HL-60/S4 treated with retinoic acid at 250 ng/mL for 4 days and 3 days (cell line): ENCODE data around the gene SRCIN1.
"Not testable (repeated sequence)": the region's sequence is repeated elsewhere in the genome, so short reads cannot be mapped to it uniquely, and the experiment has no call there.

Source experiments
- in situ Hi-C: fragments of 300-500 bp; cut with MboI; formaldehyde crosslinking; loops from 2 replicates; pipeline ENCODE4 v1.7.0; 2022; ENCODE audit warnings: low sequenced_read_pairs

SRCIN1 gene, protein sequence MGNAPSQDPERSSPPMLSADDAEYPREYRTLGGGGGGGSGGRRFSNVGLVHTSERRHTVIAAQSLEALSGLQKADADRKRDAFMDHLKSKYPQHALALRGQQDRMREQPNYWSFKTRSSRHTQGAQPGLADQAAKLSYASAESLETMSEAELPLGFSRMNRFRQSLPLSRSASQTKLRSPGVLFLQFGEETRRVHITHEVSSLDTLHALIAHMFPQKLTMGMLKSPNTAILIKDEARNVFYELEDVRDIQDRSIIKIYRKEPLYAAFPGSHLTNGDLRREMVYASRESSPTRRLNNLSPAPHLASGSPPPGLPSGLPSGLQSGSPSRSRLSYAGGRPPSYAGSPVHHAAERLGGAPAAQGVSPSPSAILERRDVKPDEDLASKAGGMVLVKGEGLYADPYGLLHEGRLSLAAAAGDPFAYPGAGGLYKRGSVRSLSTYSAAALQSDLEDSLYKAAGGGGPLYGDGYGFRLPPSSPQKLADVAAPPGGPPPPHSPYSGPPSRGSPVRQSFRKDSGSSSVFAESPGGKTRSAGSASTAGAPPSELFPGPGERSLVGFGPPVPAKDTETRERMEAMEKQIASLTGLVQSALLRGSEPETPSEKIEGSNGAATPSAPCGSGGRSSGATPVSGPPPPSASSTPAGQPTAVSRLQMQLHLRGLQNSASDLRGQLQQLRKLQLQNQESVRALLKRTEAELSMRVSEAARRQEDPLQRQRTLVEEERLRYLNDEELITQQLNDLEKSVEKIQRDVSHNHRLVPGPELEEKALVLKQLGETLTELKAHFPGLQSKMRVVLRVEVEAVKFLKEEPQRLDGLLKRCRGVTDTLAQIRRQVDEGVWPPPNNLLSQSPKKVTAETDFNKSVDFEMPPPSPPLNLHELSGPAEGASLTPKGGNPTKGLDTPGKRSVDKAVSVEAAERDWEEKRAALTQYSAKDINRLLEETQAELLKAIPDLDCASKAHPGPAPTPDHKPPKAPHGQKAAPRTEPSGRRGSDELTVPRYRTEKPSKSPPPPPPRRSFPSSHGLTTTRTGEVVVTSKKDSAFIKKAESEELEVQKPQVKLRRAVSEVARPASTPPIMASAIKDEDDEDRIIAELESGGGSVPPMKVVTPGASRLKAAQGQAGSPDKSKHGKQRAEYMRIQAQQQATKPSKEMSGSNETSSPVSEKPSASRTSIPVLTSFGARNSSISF

GRCh38 chr17:38605841-38606645 is at the start of gene SRCIN1:
SRCIN1 (minus strand) TSS chr17:38605952; CDS start chr17:38605705, 247 bp downstream.
- in situ Hi-C loops = no loop called here

DNA sequence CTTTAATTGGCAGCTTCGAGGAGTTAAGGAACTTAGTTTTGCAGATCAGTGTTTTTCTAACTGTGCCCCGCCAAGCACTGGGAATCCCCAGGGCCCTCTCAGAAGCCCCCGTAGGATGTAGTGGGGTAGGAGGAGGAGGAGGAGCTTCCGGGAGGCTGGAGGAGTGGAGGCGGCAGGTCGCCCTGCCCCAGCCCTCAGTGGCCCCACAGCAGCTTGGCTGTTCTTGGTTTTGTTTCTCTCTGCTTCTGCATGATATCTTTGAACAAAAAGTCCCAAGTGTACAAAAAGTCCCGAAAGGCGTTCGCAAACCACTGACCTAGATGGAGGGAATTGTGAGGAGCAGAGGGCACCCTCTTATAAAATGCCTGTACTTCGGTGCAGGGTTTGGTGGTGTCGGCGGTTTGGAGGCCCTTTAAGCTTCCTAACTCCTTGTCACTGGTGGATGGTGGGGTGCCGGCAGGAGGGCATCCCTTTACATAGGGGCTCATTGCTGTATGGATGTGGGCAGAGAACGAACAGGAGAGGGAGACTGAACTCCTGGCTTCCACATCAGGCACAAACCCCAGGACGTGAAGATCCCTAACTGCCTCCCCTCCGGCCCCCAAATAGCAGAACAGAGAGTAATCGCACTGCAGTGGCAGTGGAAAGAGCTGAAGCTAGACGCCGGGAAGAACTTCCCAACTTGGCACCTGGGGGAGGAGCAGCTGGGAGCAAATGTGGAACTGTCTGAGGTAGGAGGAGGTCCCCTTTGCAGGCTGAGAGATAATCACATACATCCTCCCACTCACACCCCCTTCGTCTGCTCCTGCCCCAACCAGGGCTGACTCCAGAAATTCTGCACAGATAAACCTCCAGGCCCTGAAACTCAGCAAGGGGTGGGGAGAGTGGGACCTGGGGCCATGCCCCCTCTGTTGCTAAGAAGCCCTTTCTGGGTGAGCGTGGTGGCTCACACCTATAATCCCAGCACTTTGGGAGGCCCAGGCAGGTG is 49.0 kb upstream of the SRCIN1 start:
- in situ Hi-C loops = no loop called here

DNA sequence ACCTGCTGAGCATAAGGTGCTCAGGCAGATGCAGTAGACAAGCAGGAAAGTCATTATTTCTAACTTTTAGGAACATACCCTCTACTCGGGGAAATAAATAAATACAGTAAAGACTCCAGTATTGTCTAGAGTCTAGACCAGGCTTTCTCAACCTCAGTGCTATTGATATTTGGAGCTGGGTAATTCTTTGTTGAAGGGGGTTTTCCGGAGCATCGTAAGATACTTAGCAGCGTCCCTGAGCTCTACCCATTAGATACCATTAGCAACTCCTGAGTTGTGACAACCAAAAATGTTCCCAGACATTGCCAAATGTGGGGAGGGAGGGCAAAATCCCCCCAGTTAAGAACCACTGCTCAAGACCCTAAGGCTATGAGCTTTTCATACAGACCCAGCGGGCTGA is 47.9 kb upstream of the SRCIN1 start:
- in situ Hi-C loops = no loop called here

DNA sequence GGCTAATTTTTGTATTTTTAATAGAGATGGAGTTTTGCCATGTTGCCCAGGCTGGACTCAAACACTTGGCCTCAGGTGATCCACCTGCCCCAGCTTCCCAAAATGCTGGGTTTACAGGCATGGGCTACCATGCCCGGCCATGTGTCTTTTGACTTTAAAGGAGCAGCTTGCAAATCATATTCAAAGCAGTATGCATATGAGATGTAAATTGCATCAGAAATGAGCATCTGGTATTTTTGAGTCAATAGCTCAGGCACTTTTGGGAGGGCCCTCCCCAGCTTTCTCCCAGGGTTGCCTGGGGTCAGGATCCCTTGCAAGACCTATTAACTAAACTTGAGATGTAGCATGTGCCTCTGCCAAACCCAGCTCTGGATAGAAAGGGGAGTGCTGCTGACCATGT is 47.5 kb upstream of the SRCIN1 start:
- in situ Hi-C loops = no loop called here

GRCh38 chr17:38650653-38651173 is 45.0 kb upstream of the SRCIN1 start:
- in situ Hi-C loops = not testable (repeated sequence)

GRCh38 chr17:38637951-38638350 is 32.2 kb upstream of the SRCIN1 start:
- in situ Hi-C loops = no loop called here

GRCh38 chr17:38636054-38636453 is 30.3 kb upstream of the SRCIN1 start:
- in situ Hi-C loops = no loop called here

GRCh38 chr17:38632334-38632733 is 26.6 kb upstream of the SRCIN1 start:
- in situ Hi-C loops = no loop called here

DNA sequence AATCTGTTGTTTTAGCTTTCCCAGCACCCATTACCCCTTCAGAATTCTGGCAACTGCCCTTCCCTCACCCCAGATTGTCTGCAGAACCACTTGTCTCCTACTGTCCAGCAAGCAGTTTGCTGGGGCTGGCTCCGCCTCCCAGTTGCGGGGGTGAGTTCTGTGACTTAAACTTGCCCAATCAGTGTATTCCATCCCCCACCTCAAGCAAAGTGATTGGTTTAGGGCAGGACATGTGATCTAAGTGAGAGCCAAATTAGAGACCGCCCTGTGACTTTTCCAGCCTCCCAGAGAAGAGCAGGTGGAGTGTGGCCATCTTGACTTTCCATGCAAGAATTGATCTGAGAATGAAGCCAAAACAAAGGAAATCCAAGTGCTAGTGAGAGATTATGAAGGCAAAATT is 22.7 kb upstream of the SRCIN1 start:
- in situ Hi-C loops = no loop called here

DNA sequence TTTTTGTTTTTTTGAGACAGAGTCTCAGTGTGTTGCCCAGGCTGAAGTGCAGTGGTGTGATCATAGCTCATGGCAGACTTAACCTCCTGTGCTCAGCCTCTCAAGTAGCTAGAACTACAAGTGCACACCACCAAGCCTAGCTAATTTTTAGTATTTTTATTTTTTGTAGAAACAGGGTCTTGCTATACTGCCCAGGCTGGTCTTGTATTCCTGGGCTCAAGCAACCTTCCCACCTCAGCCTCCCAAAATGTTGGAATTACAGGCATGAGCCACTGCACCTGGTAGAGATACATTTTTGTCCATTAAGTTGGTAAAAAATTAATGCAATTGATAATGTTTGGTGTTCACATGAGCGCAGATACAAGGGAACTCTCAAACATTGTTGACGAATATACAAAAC is 22.2 kb upstream of the SRCIN1 start:
- in situ Hi-C loops = no loop called here

GRCh38 chr17:38626606-38627226 is 21.0 kb upstream of the SRCIN1 start:
- in situ Hi-C loops = not testable (repeated sequence)

DNA sequence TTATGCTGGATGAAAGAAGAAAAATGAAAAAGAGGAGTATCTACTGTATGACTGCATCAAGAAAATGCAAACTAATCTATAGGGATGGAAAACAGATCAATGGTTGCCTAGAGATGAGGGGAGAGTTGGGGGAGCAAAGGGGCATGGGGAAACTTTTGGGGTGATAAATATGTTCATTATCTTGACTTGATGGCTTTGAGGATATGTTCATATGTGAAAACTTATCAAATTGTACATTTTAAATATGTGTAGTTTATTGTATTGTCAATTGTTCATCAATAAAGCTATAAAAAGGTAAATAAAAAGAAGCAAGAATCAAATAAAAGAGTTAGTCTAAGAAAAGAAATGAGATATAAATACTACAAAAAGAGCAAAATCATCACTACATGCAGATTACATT is 19.7 kb upstream of the SRCIN1 start:
- in situ Hi-C loops = no loop called here

DNA sequence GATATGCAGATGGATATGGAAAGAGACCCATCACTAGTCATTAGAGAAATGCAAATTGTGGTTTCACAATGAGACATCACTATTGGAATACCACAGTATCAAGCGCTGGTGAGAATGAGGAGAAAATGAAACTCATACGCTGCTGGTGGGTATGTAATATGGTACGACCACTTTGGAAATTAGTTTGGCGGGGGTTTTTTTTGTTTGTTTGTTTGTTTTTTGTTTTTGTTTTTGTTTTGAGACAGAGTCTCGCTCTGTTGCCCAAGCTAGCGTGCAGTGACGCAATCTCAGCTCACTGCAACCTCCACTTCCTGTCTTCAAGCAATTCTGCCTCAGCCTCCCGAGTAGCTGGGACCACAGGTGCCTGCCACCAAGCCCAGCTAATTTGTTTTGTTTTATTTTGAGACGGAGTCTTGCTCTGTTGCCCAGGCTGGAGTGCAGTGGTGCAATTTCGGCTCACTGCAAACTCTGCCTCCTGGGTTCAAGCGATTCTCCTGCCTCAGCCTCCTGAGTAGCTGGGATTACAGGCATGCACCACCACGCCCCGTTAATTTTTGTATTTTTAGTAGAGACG is 19.1 kb upstream of the SRCIN1 start:
- in situ Hi-C loops = not testable (repeated sequence)

GRCh38 chr17:38621538-38621937 is 15.8 kb upstream of the SRCIN1 start:
- in situ Hi-C loops = no loop called here

DNA sequence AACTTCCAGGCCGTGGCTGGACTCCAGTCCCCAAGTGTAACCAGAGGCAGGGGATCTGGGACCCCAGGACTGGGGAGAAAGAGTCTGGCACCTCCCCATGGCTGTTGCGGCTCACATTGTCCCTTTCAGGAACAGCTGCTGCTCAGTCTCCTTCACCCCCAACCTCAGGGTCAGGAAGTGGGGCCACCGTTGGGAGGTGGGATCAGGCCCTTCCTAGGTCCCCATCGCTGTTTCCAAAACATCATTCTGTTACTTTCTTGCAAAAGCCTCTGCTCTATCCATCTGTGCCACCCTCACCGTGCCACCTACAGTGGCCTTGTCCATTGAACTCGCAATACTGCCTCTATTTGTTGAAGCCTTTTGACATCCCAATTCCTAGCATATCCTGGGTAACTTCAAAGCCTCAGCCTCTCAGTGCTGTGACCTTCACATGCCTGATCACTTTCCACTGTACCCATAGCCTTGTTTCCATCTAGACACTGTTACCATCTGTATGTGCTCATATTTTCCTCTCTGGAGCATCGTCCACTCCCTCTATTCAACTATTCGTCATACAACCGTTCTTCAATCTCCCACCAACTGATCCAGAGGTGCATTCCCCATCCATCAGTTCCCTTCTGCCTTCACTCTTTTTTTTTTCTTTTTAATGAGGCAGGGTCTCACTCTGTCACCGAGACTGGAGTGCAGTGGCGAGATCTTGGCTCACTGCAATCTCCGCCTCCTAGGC is 15.0 kb upstream of the SRCIN1 start:
- in situ Hi-C loops = no loop called here

DNA sequence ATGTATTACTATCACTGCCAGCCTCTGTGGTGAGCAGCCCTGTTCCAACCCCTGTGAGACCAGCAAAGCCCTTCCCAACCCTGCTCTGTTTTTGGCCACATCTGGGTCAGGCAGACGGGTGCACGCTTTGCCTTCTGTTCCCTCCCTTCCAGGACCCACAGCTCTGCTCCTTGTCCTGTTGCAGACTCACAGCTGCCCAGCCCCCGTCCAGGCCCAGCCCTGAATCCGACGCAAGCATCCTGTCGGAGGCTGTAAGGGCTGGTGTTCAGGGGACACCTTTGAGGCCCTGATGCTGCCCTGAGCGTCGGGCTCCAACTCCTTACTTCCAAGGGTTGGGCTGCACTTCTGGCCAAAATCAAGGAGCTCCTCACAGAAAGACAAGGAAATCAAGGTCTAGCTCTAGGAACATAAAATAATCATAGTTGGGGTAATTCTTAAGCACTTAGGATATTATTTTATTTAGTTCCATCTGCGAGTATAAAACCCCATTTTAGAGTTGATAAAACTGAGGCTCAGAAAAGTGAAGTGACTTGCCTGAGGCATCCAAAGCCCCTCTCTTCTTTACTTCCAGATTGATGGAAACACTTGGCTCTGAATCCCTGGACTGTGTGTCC is 14.3 kb upstream of the SRCIN1 start:
- in situ Hi-C loops = no loop called here

DNA sequence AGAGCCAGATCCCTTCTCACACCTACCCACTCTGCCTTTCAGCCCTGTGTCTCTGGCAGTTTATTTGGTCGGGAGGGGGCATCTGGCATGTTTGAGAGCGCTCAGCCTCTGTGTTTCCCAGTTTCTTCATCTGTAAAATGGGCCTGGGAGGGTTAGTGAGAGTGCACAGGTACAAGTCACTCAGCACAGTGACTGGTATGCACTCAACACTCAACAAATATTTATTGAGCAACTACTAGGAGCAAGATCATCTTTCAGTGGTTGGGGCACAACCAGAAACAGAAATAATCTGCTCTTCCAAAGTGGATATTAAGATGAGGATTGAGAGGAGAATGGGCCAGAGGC is 13.7 kb upstream of the SRCIN1 start:
- in situ Hi-C loops = no loop called here
